NCI-H2081 (cell line): ENCODE measurements around the gene LDLRAD3.

ENCODE experiments used
- DNase-seq, 2 experiments: peaks; one replicate each; lab custom pipeline; 2025; lab: John Stamatoyannopoulos, UW

The LDLRAD3 gene

GRCh38 chr11:36048496-36049247 lies 104.8 kb downstream of the LDLRAD3 start:
- no peak for DNase-seq

DNA sequence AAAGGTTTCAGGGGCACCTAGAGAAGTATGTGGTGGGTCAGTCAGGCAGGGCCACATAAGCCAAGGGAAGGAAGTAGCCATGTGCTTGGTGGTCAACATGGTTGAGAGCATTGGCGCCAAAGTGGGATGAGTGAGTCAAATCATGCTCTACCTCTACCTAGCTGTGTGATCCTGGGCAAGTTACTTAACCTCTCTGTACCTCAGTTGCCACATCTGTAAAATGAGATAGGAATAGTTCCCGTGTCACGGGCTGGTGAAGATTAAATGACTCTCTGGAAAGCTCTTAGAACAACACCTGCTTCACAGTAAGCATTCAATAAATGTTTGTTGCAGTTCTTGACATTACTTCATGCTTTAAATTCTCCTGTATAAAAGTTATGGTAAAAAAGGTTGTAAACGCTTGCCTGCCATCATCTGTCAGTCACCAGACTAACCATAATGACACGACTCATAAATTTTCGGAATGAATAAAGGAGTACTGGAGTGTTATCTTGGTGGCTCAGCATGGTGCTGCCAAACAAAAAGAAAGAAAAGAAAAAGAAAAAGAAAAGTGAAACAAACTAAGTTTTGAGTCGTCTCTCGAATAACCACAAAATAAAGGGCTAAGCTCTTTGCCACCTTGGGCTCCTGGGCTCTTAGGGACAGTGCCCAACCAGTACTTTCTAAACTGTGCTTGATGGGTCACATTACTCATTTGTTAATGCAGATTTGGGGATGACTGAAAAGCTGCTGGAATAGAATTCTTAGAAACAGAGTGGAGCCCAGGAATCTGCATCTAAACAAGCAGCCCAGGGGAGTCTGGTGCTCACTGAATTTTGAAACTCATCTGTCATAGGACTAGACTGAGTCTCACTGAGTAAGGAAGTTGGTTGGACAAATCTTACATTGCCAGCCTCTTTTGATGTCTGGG lies 107.6 kb downstream of the LDLRAD3 start:
- DNase-seq: no peak

- no peak for DNase-seq
Measured at GRCh38 chr11:36053281-36053680, 109.4 kb downstream of the LDLRAD3 start.

- DNase-seq: no peak
Measured at GRCh38 chr11:36053862-36054261, 110.0 kb downstream of the LDLRAD3 start.

GRCh38 chr11:36054628-36055027 lies 110.8 kb downstream of the LDLRAD3 start:
- DNase-seq: no peak

DNA sequence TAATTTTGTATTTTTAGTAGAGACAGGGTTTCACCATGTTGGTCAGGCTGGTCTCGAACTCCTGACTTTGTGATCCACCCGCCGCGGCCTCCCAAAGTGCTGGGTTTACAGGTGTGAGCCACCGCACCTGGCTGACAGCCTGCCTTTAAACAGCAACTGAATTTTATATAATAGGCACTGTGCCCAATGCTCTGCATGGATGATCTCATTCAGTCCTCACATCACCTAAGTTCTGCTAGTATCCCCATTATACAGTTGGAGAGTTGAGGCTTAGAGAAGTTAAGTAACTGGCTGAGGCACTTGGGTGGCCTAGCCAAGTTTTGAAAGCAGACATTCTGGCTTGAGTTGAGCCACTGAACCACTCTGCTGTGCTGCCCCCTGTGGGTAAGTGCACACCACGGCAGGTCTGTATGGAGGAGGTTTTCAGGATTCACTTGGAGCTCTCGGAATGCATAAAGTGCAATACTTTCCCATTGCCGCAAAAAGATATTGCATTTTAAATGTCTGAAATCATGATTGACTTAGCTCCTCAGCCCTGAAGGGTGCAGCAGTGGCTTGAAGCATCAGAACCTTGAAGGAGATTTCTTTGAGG lies 112.4 kb downstream of the LDLRAD3 start:
- peak in 1 of 2 experiments; percentile 11 for DNase-seq

- no peak for DNase-seq
Measured at GRCh38 chr11:36057379-36058042, 113.6 kb downstream of the LDLRAD3 start.

DNA sequence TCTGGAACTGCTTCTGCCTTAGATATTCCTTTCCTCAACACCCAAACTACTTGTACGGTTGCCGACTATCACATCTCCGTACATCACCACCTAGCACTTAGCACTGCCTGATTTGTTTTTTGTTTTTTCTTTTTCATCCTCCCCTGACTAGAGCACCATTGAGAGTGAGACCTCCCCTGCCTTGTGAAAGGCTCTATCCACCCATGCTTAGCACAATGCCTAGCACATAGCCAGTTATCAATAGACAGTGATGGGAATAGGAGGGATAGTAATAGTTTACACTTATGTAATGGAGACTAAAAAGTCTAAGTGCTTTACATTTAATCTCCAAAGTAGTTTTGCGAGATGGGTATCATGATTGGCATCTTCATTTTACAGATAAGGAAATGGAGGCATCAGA lies 115.8 kb downstream of the LDLRAD3 start:
- DNase-seq: no peak

GRCh38 chr11:36060926-36061325 lies 117.1 kb downstream of the LDLRAD3 start:
- no peak for DNase-seq

DNA sequence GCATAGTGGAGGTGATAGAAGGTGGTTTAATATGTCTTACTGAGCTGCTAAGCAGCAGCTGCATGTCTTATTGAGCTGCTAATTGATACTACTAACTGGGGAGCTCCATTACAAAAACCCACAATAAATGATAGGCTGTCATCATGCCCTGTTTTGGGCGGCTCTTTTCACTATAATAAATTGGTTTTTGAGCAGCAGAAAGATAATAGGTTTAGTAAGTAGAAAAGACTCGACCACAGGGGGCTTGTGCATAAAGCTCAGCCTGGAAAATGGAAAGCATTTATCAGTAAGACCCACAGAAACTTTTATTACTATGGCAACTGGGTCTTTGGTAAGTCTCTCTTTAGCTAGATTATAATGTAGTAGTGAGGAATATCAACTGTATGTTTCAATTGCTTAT lies 117.6 kb downstream of the LDLRAD3 start:
- peak; percentile 56 to 77 for DNase-seq

DNA sequence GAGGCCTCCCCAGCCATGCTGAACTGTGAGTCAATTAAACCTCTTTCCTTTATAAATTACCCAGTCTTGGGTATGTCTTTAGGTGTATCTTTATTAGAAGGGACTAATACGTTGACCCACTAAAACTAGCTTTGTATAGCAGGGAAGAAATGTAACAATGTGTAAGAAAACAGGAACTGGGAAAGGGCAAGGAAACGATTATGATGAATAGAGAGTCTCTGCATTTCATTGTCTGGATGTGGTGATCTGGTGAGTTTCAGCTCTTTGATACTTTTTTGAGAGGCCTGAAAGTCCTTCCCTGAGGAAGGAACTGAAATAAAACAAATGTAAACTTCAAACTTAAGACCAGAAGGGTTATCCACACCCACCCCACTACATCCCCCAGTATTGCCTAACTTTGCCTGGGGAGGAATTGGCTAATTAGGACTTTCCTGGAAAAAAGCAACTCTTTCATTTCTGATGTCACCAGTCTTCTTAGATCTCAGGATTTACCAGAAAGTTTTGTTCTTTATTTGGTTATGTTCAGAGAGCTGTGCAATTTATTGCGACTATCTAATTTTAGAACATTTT lies 119.0 kb downstream of the LDLRAD3 start:
- no peak for DNase-seq

DNA sequence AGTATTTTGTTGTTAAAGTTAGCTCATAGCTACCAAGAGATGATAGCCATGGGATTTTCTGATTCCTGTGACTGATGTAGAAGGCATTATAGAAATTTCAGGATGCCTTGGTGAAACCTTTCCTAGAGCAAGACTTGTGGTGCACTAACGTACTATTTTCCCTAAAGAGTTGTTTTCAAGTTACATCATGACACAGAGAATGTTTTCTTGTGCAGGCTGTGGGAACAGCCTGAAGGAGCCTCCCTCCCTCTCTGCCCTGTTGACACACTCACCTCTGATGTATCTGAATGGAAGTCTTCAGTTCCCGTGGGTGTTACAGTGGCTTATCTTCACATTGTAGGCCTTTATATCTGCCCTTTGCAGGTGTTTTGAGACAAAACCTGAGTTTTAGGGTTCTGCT lies 121.6 kb downstream of the LDLRAD3 start:
- DNase-seq: no peak

DNA sequence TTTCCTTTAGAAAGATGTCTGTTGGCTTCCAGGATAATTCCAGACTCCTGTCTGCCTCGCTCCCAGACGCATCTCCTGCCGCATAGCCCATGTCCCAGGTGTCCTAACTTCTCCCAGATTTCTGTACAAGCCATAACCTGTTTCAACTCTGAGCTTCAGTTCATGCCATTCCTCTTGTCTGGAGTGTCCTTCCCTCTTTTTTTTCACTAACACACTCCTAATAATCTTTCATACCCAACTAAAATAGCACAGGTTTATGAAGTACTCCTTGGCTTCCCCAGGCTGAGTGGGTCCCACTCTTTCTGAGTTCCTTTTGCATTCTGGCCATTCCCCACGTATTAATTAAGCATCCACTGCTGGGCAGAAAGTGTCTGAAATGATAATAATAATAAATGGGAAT lies 123.0 kb downstream of the LDLRAD3 start:
- no peak for DNase-seq

GRCh38 chr11:36069576-36070212 lies 125.8 kb downstream of the LDLRAD3 start:
- peak; percentile 21 to 40 for DNase-seq

DNA sequence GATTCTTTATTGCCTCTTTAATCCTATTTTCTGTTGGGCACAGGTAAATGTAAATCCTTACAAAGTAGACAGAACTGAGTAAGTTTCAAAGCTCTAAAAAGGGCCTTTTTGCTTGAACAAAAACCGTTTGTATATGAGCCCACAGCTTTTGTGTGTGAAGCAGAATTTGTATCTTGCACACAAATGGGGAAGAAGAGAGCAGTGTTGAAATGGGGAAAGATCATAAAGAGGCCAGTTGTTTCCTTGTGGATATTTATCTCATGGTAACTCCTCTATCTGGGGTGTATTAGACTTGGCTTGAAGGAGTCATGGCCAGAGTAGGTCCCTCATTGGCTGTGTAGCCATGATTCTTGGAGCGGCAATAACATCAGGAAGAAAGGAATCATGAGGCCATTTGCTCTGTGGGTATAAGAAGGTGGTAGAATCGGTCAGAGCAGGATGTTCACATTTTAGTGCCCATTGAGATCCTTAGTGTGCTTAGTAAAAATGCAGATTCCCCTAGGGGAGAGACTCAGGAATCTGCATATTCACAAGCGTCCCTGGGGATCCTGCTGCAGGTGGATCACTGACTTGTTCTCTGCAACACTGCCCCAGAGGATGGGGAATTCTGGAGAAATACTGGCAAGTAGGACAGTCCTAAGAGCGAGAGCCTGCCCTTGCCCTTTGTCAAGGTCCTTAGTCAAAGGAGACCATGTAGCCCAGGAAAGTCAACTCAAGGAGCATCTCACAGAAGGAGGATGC lies 126.5 kb downstream of the LDLRAD3 start:
- DNase-seq: no peak

- DNase-seq: no peak
Measured at GRCh38 chr11:36070954-36071330, 127.1 kb downstream of the LDLRAD3 start.

- no peak for DNase-seq
Measured at GRCh38 chr11:36071917-36072500, 128.1 kb downstream of the LDLRAD3 start.

GRCh38 chr11:36073411-36074203 lies 129.7 kb downstream of the LDLRAD3 start:
- no peak for DNase-seq

DNA sequence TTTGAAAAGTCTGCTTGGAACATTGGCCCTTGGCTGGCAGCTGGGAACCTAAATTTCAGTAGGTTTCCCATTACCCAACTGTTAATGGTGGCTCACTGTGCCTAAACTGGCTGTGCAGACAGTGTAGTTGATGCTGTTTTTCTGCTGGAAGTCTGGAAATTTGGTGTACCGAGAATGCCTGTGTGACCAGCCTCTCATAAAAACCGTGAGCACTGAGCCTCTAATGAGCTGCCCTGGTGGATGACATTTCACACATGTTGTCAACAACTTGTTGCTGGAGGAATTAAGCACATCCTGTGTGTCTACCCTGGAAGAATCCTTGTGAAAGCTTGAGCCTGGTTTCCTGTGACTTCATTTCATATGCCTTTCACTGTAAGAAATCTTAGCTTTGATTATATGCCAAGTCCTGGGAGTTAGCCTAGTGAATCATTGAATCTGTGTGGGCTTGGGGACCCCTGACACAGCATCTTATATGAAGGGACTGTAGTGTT lies 131.1 kb downstream of the LDLRAD3 start:
- DNase-seq: no peak
